ENCODE results near the gene MYBPH.

The MYBPH gene

GRCh38 chr1:203200916-203201315 is 25.3 kb upstream of the MYBPH start:
- in situ Hi-C loops (cut with MboI; ENCODE audit: low sequenced_read_pairs), result no loop called here

GRCh38 chr1:203199816-203200571 is 24.4 kb upstream of the MYBPH start:
- in situ Hi-C loops (cut with MboI; ENCODE audit: low sequenced_read_pairs), result no loop called here

GRCh38 chr1:203199481-203199815 is 23.8 kb upstream of the MYBPH start:
- in situ Hi-C loops (cut with MboI; ENCODE audit: low sequenced_read_pairs), result no loop called here

GRCh38 chr1:203199002-203199401 is 23.4 kb upstream of the MYBPH start:
- in situ Hi-C loops (cut with MboI; ENCODE audit: low sequenced_read_pairs), result no loop called here

DNA sequence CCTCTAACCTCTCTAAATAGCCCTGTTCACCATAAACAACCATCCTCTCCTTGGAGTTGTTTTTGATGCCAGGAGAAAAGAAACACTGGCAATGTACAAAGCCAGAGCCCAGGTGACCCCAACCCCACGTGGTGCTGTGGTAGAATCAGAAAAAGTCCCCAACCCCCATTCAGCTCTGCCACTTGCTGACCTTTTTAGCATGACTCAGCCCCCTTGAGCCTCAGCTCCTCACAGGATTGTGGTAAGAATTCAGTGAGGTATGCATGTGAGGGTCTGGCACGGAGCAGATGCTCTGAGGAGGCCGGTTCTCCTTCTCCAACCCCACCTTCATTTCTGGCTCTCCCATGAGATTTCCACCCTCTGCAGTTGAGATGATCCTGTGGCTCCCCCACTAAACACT is 22.0 kb upstream of the MYBPH start:
- in situ Hi-C loops (cut with MboI; ENCODE audit: low sequenced_read_pairs), result no loop called here

DNA sequence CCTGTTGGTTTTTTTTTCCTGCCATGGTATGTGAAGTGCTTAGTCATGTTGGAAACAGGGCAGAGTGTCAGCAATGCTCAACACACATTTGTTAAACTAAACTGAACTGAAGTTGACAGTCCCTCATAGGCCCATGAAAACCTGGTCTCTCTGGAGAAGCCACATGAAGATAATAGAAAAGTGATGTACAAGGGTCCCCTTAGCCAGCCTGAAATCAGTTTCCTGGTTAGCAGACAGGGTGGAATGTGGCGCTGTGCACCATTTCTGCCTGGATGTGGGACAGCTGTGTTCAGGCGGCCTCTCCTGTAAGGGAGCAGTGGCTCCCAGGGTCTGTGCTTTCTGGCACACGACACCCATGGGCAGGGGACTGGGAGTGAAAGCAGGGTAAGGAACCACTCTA is 20.7 kb upstream of the MYBPH start:
- in situ Hi-C loops (cut with MboI; ENCODE audit: low sequenced_read_pairs), result no loop called here

DNA sequence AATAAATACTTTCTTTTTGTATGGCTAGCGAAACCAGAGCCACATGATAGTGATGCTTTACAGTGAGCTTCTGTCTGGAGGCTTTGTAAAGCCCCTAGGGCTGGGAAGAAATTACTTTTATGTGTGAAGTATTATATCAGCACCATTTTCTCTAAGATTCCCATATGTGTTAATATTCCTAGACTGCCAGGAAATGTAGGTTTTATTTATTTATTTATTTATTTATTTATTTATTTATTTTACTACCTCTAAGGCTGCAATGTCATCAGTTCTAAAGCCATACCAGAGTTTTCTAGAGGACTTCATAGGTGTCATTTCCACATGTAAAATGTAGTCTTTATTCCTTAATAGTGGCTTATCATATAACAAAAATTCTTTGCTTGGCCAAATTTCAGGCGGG is 15.3 kb upstream of the MYBPH start:
- in situ Hi-C loops (cut with MboI; ENCODE audit: low sequenced_read_pairs), result no loop called here

- in situ Hi-C loops (cut with MboI; ENCODE audit: low sequenced_read_pairs), result no loop called here
These were observed 14.3 kb upstream of the MYBPH start for GRCh38 chr1:203189951-203190352.

GRCh38 chr1:203188686-203189232 is 13.1 kb upstream of the MYBPH start:
- in situ Hi-C loops (cut with MboI; ENCODE audit: low sequenced_read_pairs), result no loop called here

DNA sequence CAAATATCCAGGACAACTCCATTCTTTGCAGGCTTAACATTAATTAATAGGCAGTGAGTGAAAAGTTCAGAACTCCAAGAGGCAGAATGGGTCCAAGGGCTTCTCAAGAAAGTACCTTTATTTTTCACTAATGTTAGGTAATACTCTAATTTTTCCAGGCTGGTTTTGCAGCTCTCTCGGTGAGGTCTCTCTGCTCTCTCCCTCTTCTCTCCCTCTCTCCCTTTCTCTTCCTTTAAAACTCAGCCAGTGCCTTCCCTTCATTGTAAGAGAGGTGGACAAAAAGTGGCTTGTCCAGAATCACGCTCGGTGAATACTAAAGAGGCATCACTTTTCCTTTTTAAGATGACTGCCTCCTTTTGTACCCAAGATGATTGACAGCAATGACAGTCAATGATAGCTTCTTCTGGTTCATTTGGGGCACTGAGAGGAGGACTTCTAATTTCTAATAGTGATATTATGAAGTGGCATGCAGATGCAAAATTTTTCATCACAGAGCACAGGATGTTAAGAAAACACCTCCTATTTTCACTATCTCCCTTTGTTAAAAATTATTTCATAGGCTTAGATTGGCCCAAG is 12.2 kb upstream of the MYBPH start:
- in situ Hi-C loops (cut with MboI; ENCODE audit: low sequenced_read_pairs), result no loop called here

GRCh38 chr1:203187304-203187685 is 11.7 kb upstream of the MYBPH start:
- in situ Hi-C loops (cut with MboI; ENCODE audit: low sequenced_read_pairs), result no loop called here

GRCh38 chr1:203186446-203187303 is 11.0 kb upstream of the MYBPH start, which contains the start of gene CHI3L1:
Gene CHI3L1, minus strand, starts transcription at chr1:203186704. Its CDS starts 81 bp downstream, at chr1:203186623.
- in situ Hi-C loops (cut with MboI; ENCODE audit: low sequenced_read_pairs), result no loop called here

GRCh38 chr1:203186091-203186445 is 10.4 kb upstream of the MYBPH start:
- in situ Hi-C loops (cut with MboI; ENCODE audit: low sequenced_read_pairs), result no loop called here

DNA sequence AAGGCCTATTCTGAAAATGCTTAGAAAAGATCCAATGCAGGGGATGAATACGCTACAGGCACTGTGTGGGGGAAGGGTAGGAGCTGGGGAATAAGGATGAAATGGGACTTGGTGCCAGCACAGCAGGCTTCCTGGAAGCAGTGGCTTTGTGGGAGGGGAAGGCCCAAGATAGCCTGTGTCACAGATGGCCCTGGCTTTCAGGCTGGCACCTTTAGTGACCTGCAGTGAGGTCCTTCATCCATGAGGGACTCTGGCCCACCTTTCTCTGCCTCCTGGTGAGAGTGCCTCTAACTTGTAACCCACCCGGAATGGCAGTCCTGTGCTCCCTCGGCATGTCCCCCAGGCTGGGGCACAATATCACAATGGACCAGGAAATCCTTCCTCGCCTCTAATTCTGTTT is 10.0 kb upstream of the MYBPH start:
- in situ Hi-C loops (cut with MboI; ENCODE audit: low sequenced_read_pairs), result no loop called here

DNA sequence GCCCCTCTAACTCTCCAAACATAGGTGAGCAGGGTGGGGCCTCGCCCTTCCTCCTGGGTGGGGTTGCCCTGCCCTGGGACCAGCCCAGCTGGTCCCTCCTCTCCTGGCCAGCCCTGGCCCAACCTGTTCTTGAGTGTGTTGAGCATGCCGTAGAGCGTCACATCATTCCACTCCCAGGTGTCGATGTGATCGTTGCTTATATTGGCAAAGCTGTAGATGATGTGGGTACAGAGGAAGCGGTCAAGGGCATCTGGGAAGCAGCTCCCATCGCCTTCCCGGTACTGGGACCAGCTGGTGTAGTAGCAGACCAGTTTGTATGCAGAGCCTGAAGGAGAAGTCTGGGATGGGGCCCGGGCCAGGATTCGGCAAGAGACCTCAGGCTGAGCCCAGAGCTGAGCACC is 9.4 kb upstream of the MYBPH start:
- in situ Hi-C loops (cut with MboI; ENCODE audit: low sequenced_read_pairs), result no loop called here

DNA sequence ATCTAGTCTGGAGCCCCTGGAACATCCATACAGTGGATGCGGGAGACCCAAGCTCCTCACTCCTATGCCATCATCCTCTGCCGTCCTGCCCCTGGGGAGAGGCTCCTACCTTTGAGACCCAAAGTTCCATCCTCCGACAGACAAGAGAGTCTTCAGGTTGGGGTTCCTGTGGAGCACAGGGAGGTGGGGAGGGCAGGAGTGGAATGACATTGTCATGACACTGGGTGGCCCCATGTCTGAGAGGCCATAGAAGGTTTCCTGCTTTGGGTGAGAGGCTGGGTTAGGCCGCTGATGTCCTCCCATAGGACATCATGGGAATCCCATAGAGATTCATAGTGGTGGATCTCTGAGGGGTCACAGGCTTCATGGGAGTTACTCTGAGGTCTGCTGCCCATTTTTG is 8.8 kb upstream of the MYBPH start:
- in situ Hi-C loops (cut with MboI; ENCODE audit: low sequenced_read_pairs), result no loop called here

GRCh38 chr1:203183828-203184227 is 8.2 kb upstream of the MYBPH start:
- in situ Hi-C loops (cut with MboI; ENCODE audit: low sequenced_read_pairs), result no loop called here

DNA sequence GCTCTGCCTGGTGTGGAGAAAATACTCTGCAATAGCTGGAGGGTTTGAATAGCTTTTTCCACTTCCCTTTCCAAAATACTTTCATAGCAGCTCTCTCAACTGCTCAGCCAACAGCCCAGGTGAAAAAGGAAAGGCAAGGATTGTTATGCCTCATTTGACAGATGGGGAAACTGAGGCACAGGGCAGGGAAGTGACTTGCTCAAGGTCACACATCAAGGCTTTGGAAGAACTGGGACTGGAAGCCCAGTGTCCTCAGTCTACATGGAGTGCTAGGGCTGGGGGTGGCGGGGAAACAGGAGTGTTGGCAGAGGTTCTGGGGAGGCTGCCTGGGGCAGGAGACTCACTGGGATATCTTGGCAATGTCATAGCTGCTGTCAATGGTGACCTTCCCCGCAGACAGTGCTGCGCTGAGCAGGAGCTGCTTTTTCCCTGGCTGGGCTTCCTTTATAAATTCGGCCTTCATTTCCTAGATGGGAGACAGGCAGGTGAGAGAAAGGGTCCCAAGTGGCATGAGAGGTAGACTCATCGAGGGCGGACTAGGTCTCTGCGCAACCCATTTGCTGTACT is 6.8 kb upstream of the MYBPH start:
- in situ Hi-C loops (cut with MboI; ENCODE audit: low sequenced_read_pairs), result no loop called here

DNA sequence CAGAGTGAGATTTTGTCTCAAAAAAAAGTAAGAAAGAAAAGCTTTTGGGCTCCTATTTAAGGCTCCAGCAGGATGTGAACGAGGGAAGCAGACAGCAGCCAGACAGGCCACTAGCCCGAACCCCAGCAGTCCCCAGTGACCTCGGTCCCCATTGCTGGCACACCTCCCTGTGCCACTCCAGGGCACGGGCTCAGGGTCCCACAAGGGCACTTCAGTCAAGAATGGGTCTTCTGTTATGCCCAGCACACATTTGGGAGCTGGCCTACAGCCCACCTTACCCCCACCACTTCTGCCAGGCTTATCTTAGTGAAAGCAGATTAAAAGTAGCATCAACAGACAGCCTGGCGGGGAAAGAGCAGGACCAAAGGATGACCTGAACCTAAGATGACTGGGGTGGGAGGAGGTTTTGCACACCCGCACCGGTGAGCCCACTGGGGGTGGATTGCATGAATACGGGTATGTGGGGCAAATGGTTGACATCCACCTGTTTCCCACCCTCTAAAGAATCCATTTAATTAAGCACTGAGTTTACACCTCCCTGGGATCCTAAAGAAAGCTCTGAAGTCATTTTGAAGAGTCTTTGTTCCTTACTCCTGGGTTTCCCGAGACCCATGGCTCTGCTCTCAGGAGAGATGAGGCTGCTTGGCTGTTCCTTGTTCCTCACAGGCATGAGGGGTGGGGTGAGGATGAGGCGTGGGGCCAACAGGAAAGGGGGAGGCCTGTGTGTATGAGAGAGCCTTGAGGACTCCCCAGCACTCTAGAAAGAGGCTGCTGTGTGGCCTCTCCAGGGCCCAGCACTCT is 6.2 kb upstream of the MYBPH start:
- in situ Hi-C loops (cut with MboI; ENCODE audit: low sequenced_read_pairs), result no loop called here

DNA sequence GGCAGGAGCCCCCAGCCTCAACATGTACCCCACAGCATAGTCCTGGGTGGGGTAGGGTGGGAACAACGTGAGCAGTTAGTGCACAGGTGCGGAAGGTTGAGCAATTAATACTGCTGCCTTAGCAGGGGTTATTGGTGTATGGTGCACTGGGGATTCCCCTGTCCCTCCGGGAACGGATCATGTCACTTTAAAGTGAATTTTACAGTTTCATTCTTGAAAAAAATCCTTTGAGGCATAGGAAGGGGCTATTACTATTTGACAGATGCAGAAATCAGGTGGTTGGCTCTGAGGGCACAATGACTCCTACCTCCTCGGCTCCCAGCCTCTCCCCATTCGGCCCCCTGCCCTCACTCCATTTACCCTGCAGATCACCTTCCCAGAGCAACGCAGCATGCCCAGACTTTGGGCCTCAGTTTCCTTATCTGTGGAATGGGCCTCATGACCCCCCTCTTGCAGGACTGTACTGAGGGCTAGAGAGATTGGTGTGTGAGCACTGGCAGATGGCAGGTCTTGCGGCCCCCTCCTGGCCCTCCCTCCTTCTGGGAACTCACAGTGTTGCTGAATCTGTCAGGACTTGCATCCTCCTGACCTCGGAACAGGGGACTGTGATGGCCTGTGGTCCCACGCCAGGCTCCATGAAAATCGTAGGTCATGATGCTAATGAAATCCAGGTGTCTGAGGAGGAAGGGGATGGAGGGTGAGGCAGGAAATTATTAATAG is 5.1 kb upstream of the MYBPH start:
- in situ Hi-C loops (cut with MboI; ENCODE audit: low sequenced_read_pairs), result no loop called here
